Spleen (tissue), 11 donors: ENCODE results near the gene TMEM30B. TPM values are rescaled to one million over a fixed set of nuclear protein-coding genes. Genes with fewer than 3 reads are reported as not detected.

Experiments
- DNase-seq: peaks from one replicate; pipeline ENCODE4 v3.0.0-alpha.2; 2020
- H3K27ac ChIP-seq, 8 donors: fragments of 200-600 bp; sonication (generic) in 7 of 8; 1 replicate in 4 of 8; 2 replicates in 4 of 8; pipeline versions ENCODE4 v1.5.0 to v1.8.0; 2016 to 2021; ENCODE audit warnings: inconsistent platforms in 4 of 8, mild to moderate bottlenecking in 4 of 8, moderate library complexity in 1 of 8
- H3K27me3 ChIP-seq, 7 donors: fragments of 200-600 bp; sonication (generic) in 6 of 7; replicated peaks in 1 of 7; 1 replicate in 4 of 7; 2 replicates in 3 of 7; pipeline versions ENCODE4 v1.5.0 to v1.8.0; 2016 to 2021; ENCODE audit warnings: inconsistent platforms in 3 of 7, mild to moderate bottlenecking in 1 of 7
- H3K36me3 ChIP-seq, 6 donors: fragments of 200-600 bp; sonication (generic) in 5 of 6; 1 replicate in 4 of 6; 2 replicates in 2 of 6; pipeline versions ENCODE4 v1.5.0 to v1.8.0; 2016 to 2021; ENCODE audit warnings: inconsistent platforms in 2 of 6
- H3K4me1 ChIP-seq, 6 donors: fragments of 200-600 bp; sonication (generic) in 5 of 6; 1 replicate in 3 of 6; 2 replicates in 3 of 6; pipeline versions ENCODE4 v1.5.0 to v1.8.0; 2016 to 2021; ENCODE audit warnings: inconsistent platforms in 3 of 6
- H3K4me3 ChIP-seq, 8 donors: fragments of 200-600 bp; sonication (generic) in 7 of 8; 1 replicate in 4 of 8; 2 replicates in 4 of 8; pipeline versions ENCODE4 v1.5.0 to v1.8.0; 2016 to 2021; ENCODE audit warnings: inconsistent platforms in 4 of 8, mild to moderate bottlenecking in 4 of 8, moderate library complexity in 2 of 8
- H3K9me3 ChIP-seq, 8 donors: fragments of 200-600 bp; sonication (generic) in 7 of 8; 1 replicate in 4 of 8; 2 replicates in 4 of 8; pipeline versions ENCODE4 v1.5.0 to v1.8.0; 2016 to 2021; ENCODE audit warnings: inconsistent platforms in 4 of 8
- POLR2A ChIP-seq, 3 donors: fragments of 450-650 bp; IDR thresholded peaks; one replicate each; pipeline ENCODE4 v1.5.1; 2017; ENCODE audit warnings: antibody characterized with exemption in 3 of 3, mild to moderate bottlenecking in 1 of 3
- POLR2AphosphoS5 ChIP-seq, 3 donors: sonication (generic); formaldehyde crosslinking; IDR thresholded peaks; one replicate each; pipeline ENCODE4 v1.5.1; 2017; ENCODE audit warnings: antibody characterized with exemption in 3 of 3
- WGBS, 5 donors: extraction: QIAGEN DNeasy Blood & Tissue Kit in 3 of 5; methylation state at CpG; one replicate each; pipeline versions ENCODE4 v1.1.5 to v1.1.7; 2013 to 2018; 5-methylcytosine and 5-hydroxymethylcytosine counted together
- intact Hi-C: fragments of 100-400 bp; cut with DNase I; formaldehyde crosslinking; loops from one replicate; pipeline ENCODE4 v1.15.0; 2023; ENCODE audit warnings: low total_unique reads
- polyA plus RNA-seq, 3 donors: library from polyadenylated mRNA; stranded (reverse); fragments of 200-250 nt; gene quantifications; one replicate each; pipeline ENCODE4 v1.2.1, GENCODE V29; 2013
- total RNA-seq, 7 donors: library from RNA; depleted of rRNA in 3 of 7; stranded (reverse); fragments of >200 nt in 3 of 7; fragmentation: NEBNext Ultra II Directional in 4 of 7; extraction: Animal tissue kit (Norgen Biotek cat#: 25700) in 4 of 7; gene quantifications; one replicate each; pipeline versions ENCODE4 v1.1.0 to v1.2.1, GENCODE V29; 2016 to 2021
- TF ChIP-seq, protein P1 (sequence below), 11 experiments: fragments of 200-600 bp in 7 of 11; fragments of 450-650 bp in 4 of 11; sonication (generic) in 4 of 11; IDR thresholded peaks in 8 of 11; conservative IDR thresholded peaks in 3 of 11; 1 replicate in 7 of 11; 2 replicates in 4 of 11; pipeline versions ENCODE4 v1.4.0 to v1.8.0; 2016 to 2021; ENCODE audit warnings: antibody characterized with exemption in 11 of 11, inconsistent platforms in 4 of 11, mild to moderate bottlenecking in 1 of 11
- donor health status: healthy with polysubstance abuse.
- donor health status: DM: no; HTN: no; CAD: no; lungs with moderate emphysema.
- donor health status: DM: no; HTN: no; CAD: no.
- donor health status: Bipolar disorder and iron deficiency.
- donor health status: healthy.
- donor health status: DM: no; HTN: no; CAD: no.
- donor health status: DM: yes; HTN: yes; CAD: no.

Gene TMEM30B
- total and polyA plus RNA-seq, 10 donors, result 0.17 to 1.0 (median 0.59) TPM

- Histone ChIP-seq H3K4me3 (no peak overlapping the region), H3K36me3 (no peaks in the 10 kb centered on the region), H3K27me3 (peaks cover 0 to 34% (median 0%) of the 10 kb centered on the region in 7 donors), H3K9me3 (no peaks in the 10 kb centered on the region), H3K27ac (no peak overlapping the region), H3K4me1 (no peaks in the 10 kb centered on the region)
- TF ChIP-seq, protein P1, sequence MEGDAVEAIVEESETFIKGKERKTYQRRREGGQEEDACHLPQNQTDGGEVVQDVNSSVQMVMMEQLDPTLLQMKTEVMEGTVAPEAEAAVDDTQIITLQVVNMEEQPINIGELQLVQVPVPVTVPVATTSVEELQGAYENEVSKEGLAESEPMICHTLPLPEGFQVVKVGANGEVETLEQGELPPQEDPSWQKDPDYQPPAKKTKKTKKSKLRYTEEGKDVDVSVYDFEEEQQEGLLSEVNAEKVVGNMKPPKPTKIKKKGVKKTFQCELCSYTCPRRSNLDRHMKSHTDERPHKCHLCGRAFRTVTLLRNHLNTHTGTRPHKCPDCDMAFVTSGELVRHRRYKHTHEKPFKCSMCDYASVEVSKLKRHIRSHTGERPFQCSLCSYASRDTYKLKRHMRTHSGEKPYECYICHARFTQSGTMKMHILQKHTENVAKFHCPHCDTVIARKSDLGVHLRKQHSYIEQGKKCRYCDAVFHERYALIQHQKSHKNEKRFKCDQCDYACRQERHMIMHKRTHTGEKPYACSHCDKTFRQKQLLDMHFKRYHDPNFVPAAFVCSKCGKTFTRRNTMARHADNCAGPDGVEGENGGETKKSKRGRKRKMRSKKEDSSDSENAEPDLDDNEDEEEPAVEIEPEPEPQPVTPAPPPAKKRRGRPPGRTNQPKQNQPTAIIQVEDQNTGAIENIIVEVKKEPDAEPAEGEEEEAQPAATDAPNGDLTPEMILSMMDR (IDR thresholded peaks at IDR 0.05 in 8 of 11, conservative IDR thresholded peaks at IDR 0.05 in 3 of 11), result no peak
- TF ChIP-seq POLR2A (IDR thresholded peaks at IDR 0.05) (no peak), POLR2AphosphoS5 (IDR thresholded peaks at IDR 0.05) (no peak)
- 64 to 80% (median 68%) methylated on average over 4 of the region's 4 CpGs for WGBS, 5 donors
- no peak for DNase-seq
- intact Hi-C loops, result no loop called here
These were observed 51.2 kb downstream of the TMEM30B start for GRCh38 chr14:61229981-61230380.

- Histone ChIP-seq H3K36me3 (no peaks in the 10 kb centered on the region), H3K4me1 (no peaks in the 10 kb centered on the region), H3K9me3 (no peaks in the 10 kb centered on the region), H3K27me3 (peaks cover 0 to 36% (median 0%) of the 10 kb centered on the region in 7 donors), H3K27ac (no peak overlapping the region), H3K4me3 (no peak overlapping the region)
- no peak for DNase-seq
- WGBS, 5 donors, result 76 to 85% (median 80%) methylated on average over 6 of the region's 6 CpGs
- no peak for TF ChIP-seq POLR2AphosphoS5 (IDR thresholded peaks at IDR 0.05)
- TF ChIP-seq POLR2A (IDR thresholded peaks at IDR 0.05), result no peak
- TF ChIP-seq, protein P1 (IDR thresholded peaks at IDR 0.05 in 8 of 11, conservative IDR thresholded peaks at IDR 0.05 in 3 of 11), result no peak
- intact Hi-C loops, result no loop called here
These were observed 51.7 kb downstream of the TMEM30B start for GRCh38 chr14:61229475-61229888.

GRCh38 chr14:61227884-61228591, 53.1 kb downstream of the TMEM30B start:
- H3K36me3 ChIP-seq, result no peaks in the 10 kb centered on the region
- H3K27me3 ChIP-seq, result peaks cover 0 to 36% (median 0%) of the 10 kb centered on the region in 7 donors
- no peak overlapping the region for H3K4me3 ChIP-seq
- intact Hi-C loops, result no loop called here
- no peak overlapping the region for H3K27ac ChIP-seq
- no peaks in the 10 kb centered on the region for H3K4me1 ChIP-seq
- 74 to 82% (median 77%) methylated on average over 6 of the region's 6 CpGs for WGBS, 5 donors
- DNase-seq, result no peak
- no peaks in the 10 kb centered on the region for H3K9me3 ChIP-seq
- TF ChIP-seq, protein P1 (IDR thresholded peaks at IDR 0.05 in 8 of 11, conservative IDR thresholded peaks at IDR 0.05 in 3 of 11), result no peak
- TF ChIP-seq POLR2A (IDR thresholded peaks at IDR 0.05), result no peak
- no peak for TF ChIP-seq POLR2AphosphoS5 (IDR thresholded peaks at IDR 0.05)

Other genes with a start within 250 kb of the TMEM30B start
- gene PRKCH, start 40.2 kb upstream of the TMEM30B start, total RNA-seq, result 100 to 1,000 TPM in 6 of 7 donors, 10 to 100 TPM in 1; 90.6 to 184 (median 110) TPM
- 10 to 100 TPM; 10.0 to 18.0 (median 12.3) TPM for gene PRKCH, start 40.2 kb upstream of the TMEM30B start, polyA plus RNA-seq